ENCODE data around the gene RIBC2. TPM values are rescaled to one million over a fixed set of nuclear protein-coding genes. Genes with fewer than 3 reads are reported as not detected.

RIBC2 gene
- total and polyA plus RNA-seq, 9 of the 15 experiments (the other 6 are each of a cell fraction or from before 2014, with no cell fraction given) = not detected

- in situ Hi-C loops (cut with MboI) = no loop called here
- Histone ChIP-seq H2AFZ (ENCODE audit: low read depth, low read length) (no peak overlapping the region), H3K9me3 (replicated peaks; ENCODE audit: control insufficient read depth, insufficient read depth, low read depth, low read length) (no peaks in the 10 kb centered on the region), H4K20me1 (replicated peaks; ENCODE audit: control insufficient read depth, insufficient read depth, low read length) (no peaks in the 10 kb centered on the region), H3K27ac (ENCODE audit: extremely low read depth, low read depth, low read length) (no peak overlapping the region), H3K9me1 (ENCODE audit: control insufficient read depth, insufficient read depth, low read length) (no peaks in the 10 kb centered on the region), H3K79me2 (ENCODE audit: control insufficient read depth, insufficient read depth, low read length) (no peaks in the 10 kb centered on the region), H3K4me1 (replicated peaks in 1 of 2; ENCODE audit: control insufficient read depth in 2 of 2, insufficient read depth in 2 of 2, low read length in 2 of 2) (no peaks in the 10 kb centered on the region), H3K27me3 (ENCODE audit: control insufficient read depth in 2 of 2, insufficient read depth in 2 of 2, low read length in 2 of 2) (peaks cover 0 to 9% of the 10 kb centered on the region in 2 experiments; a peak in 2 of 5 replicates), H3K36me3 (ENCODE audit: control insufficient read depth, insufficient read depth, low read length) (no peaks in the 10 kb centered on the region), H3K4me2 (ENCODE audit: insufficient read depth, low read length) (no peak overlapping the region), H3K4me3 (no peak overlapping the region), H3K9ac (ENCODE audit: insufficient read depth in 1 of 2, low read depth in 2 of 2, low read length in 2 of 2) (no peak overlapping the region)
- BruUV-seq (replicated peaks) = no TSS peak
- intact Hi-C loops (cut with micrococcal nuclease) = no loop called here
- TF ChIP-seq SIN3B (IDR thresholded peaks at IDR 0.05; ENCODE audit: low read depth) (no peak), PHF21A (IDR thresholded peaks at IDR 0.05; ENCODE audit: borderline replicate concordance, low read depth) (no peak), BRF1 (IDR thresholded peaks at IDR 0.05; ENCODE audit: borderline replicate concordance, extremely low read depth, insufficient read length) (no peak), TBL1XR1 (IDR thresholded peaks at IDR 0.05; ENCODE audit: low read length in 2 of 2) (no peak), BMI1 (IDR thresholded peaks at IDR 0.05; ENCODE audit: low read length) (no peak), NFXL1 (CRISPR knock-in tag; IDR thresholded peaks at IDR 0.05) (no peak), ZNF41 (CRISPR knock-in tag; conservative IDR thresholded peaks at IDR 0.05) (no peak), ZC3H8 (IDR thresholded peaks at IDR 0.05) (no peak), SMC3 (conservative IDR thresholded peaks at IDR 0.05; ENCODE audit: insufficient read depth, low read depth, low read length) (no peak), ZNF408 (CRISPR knock-in tag; IDR thresholded peaks at IDR 0.05; ENCODE audit: low read depth) (no peak), ZNF232 (CRISPR knock-in tag; IDR thresholded peaks at IDR 0.05) (no peak), CREBBP (IDR thresholded peaks at IDR 0.05; ENCODE audit: low read depth, low read length) (no peak), HDAC1 (IDR thresholded peaks at IDR 0.05) (no peak), RAD21 (CRISPR knock-in tag; conservative IDR thresholded peaks at IDR 0.05 in 1 of 2, IDR thresholded peaks at IDR 0.05 in 1 of 2) (no peak), ZNF197 (CRISPR knock-in tag; IDR thresholded peaks at IDR 0.05; ENCODE audit: low read depth) (no peak), EP400 (IDR thresholded peaks at IDR 0.05) (no peak), NCOA4 (IDR thresholded peaks at IDR 0.05; ENCODE audit: partially characterized antibody) (no peak), BCL6 (CRISPR knock-in tag; IDR thresholded peaks at IDR 0.05) (no peak)
- TF ChIP-seq, protein P1, sequence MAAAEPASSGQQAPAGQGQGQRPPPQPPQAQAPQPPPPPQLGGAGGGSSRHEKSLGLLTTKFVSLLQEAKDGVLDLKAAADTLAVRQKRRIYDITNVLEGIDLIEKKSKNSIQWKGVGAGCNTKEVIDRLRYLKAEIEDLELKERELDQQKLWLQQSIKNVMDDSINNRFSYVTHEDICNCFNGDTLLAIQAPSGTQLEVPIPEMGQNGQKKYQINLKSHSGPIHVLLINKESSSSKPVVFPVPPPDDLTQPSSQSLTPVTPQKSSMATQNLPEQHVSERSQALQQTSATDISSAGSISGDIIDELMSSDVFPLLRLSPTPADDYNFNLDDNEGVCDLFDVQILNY (CRISPR knock-in tag; IDR thresholded peaks at IDR 0.05) = no peak
- CTCF ChIA-PET (ENCODE audit: low intra/inter-chr PET ratio) = no interaction called here
- 2% methylated on average over 5 of the region's 5 CpGs for WGBS (ENCODE audit: insufficient coverage, low coverage, missing lambda C conversion rate)
- DNase-seq (ENCODE audit: extremely low read depth in 1 of 4, low spot score in 3 of 4) (no peak), ATAC-seq (no peak), FAIRE-seq (no peak)
- POLR2A ChIA-PET = no interaction called here
Measured at GRCh38 chr22:45399712-45400445, 13.6 kb upstream of the RIBC2 start.
